PFSK-1 (cell line): ENCODE results near the gene LTBP2.

Source experiments
- POLR2AphosphoS5 ChIP-seq: IDR thresholded peaks from 2 replicates; pipeline ENCODE4 v1.6.1; 2012; ENCODE audit warnings: low read depth, mild to moderate bottlenecking, control low read depth, low read length, moderate library complexity
- REST ChIP-seq, 2 experiments: IDR thresholded peaks; 2 replicates each; pipeline versions ENCODE4 v1.6.1 to v1.8.0; 2011 to 2012; ENCODE audit warnings: low read depth in 2 of 2, low read length in 2 of 2, control low read depth in 1 of 2, inconsistent platforms in 1 of 2, mild to moderate bottlenecking in 1 of 2, moderate library complexity in 1 of 2; ENCODE audit not compliant: insufficient read depth in 1 of 2
- SIN3A ChIP-seq: IDR thresholded peaks from 2 replicates; pipeline ENCODE4 v1.6.1; 2012; ENCODE audit warnings: mild to moderate bottlenecking, low read length, moderate library complexity, borderline replicate concordance; ENCODE audit not compliant: insufficient read depth
- TAF1 ChIP-seq: IDR thresholded peaks from 2 replicates; pipeline ENCODE4 v1.6.1; 2012; ENCODE audit warnings: low read length, control low read depth, borderline replicate concordance; ENCODE audit not compliant: insufficient read depth

GRCh38 chr14:74650927-74651686 is 39.1 kb upstream of the LTBP2 start:
- TF ChIP-seq POLR2AphosphoS5 (no peak), REST (IDR thresholded peaks at IDR 0.05; ENCODE audit: insufficient read depth in 1 of 2, low read depth in 2 of 2, low read length in 2 of 2) (no peak), SIN3A (no peak), TAF1 (no peak)
